ENCODE data around the gene NME4. TPM values are rescaled to one million over a fixed set of nuclear protein-coding genes. Genes with fewer than 3 reads are reported as not detected.

The NME4 gene
- total and polyA plus RNA-seq, 8 donors: 72.3 to 199 (median 158) TPM

DNA sequence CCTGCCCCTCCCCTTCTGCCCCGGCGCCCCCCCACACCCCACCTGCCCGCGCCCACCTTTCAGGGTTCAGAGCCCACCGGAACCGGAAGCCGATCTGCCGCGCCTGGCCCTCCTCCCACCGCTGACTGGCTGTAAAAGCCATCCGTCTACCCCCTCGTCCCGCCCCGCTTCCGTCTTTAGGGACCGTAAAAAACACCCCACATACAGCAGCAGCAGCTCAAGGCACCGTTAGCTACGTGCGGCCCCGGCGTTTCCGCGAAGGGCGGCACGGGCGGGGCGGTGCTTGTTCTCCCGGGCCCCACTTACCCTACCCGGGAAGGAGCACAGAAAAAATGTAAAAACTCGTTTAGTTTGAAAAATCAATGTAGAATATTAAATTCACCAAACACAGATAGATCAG lies 26.6 kb upstream of the NME4 start, which contains the start of gene MRPL28:
MRPL28 (minus strand) TSS at position 96 of the 400 bp plus-strand sequence. CDS start 320 bp downstream, outside the sequence.
- peaks cover 11 to 23% of the 10 kb centered on the region in 2 donors for H3K4me1 ChIP-seq
- H3K27ac ChIP-seq: peak within 1 kb of the TSS; percentile 39 to 75
- H3K27me3 ChIP-seq: no peaks in the 10 kb centered on the region
- intact Hi-C loops (cut with DNase I): no loop called here
- peaks cover 0 to 78% of the 10 kb centered on the region in 2 donors for H3K36me3 ChIP-seq
- TF ChIP-seq, protein P1, sequence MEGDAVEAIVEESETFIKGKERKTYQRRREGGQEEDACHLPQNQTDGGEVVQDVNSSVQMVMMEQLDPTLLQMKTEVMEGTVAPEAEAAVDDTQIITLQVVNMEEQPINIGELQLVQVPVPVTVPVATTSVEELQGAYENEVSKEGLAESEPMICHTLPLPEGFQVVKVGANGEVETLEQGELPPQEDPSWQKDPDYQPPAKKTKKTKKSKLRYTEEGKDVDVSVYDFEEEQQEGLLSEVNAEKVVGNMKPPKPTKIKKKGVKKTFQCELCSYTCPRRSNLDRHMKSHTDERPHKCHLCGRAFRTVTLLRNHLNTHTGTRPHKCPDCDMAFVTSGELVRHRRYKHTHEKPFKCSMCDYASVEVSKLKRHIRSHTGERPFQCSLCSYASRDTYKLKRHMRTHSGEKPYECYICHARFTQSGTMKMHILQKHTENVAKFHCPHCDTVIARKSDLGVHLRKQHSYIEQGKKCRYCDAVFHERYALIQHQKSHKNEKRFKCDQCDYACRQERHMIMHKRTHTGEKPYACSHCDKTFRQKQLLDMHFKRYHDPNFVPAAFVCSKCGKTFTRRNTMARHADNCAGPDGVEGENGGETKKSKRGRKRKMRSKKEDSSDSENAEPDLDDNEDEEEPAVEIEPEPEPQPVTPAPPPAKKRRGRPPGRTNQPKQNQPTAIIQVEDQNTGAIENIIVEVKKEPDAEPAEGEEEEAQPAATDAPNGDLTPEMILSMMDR (IDR thresholded peaks at IDR 0.05): no peak
- peak; percentile 96 for ATAC-seq
- no peaks in the 10 kb centered on the region for H3K9me3 ChIP-seq
- peak; percentile 91 to 96 (median 94) for DNase-seq
- H3K4me3 ChIP-seq: peak within 1 kb of the TSS; percentile 22 to 45

DNA sequence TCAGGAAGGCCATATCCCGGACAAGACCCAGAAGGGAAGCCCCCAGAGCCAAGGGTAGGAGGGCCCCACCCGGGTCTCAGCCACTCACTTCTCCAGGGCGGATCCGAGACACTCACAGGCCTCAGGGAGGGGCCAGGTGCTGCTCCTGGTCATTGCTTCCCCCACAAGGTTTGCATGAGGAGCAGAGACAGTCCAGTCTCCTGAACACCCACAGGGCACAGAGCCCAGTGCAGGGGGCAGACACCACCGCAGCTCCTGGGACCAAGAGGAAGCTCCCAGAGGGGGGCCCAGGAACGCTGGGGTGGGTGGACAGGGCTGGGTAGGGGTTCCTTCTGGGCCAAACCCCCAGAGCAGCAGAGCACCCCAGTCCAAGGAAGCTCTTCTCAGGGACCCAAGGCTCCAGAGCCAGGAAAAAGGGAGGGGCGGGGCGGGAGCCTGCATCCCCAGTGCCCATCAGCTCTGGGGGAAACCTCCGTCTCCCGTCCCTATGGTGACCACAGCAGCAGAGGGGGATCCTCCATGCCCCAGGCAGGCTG lies 26.0 kb upstream of the NME4 start:
- Histone ChIP-seq H3K9me3 (no peaks in the 10 kb centered on the region), H3K27ac (peak overlapping the region; percentile 39 to 75), H3K4me3 (peak overlapping the region in 1 of 2 donors; percentile 45), H3K4me1 (peaks cover 11 to 23% of the 10 kb centered on the region in 2 donors), H3K36me3 (peaks cover 0 to 81% of the 10 kb centered on the region in 2 donors), H3K27me3 (no peaks in the 10 kb centered on the region)
- ATAC-seq (peak; percentile 3), DNase-seq (no peak)
- intact Hi-C loops (cut with DNase I): no loop called here
- TF ChIP-seq, protein P1 (IDR thresholded peaks at IDR 0.05): no peak

DNA sequence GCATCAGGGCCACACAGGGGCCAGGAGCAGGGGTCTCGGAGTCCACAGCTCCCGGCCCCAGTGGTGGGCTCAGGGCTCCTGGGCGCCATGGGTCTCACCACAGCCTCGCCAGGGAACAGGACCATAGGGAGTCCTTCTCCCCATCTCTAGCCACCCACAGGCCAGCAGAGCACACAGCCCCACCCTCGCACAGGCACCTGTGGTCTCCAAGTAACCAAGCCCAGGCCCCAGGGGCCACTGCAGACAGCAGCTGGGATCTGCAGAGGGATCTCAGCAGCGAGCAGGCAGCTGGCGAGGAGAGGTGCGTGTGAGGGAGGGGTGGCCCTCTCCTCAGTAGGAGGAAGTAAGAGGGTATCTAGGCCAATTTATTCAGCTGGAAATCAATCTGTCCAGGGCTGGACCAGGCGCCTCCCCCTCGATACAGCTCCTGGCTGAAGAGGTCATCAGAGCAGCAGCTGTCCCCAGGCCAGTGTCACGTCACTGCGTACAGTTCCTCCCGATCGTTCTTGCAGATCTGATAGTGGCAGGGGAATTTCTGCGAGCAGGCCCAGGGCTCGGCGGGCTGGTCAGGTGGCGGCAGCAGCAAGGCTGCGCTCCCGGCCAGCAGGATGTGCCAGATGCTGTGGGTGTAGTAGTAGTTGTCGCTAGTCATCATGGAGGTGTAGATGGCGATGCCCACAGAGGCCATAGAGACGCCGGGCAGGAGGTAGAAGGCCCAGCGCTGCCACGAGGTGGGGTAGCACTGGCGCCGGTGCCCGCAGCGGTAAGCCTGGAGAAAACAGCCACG lies 25.3 kb upstream of the NME4 start:
- Histone ChIP-seq H3K27ac (peak overlapping the region in 1 of 2 donors; percentile 75), H3K36me3 (peaks cover 0 to 81% of the 10 kb centered on the region in 2 donors), H3K27me3 (no peaks in the 10 kb centered on the region), H3K9me3 (no peaks in the 10 kb centered on the region), H3K4me1 (peaks cover 11 to 23% of the 10 kb centered on the region in 2 donors), H3K4me3 (no peak overlapping the region)
- ATAC-seq (no peak), DNase-seq (no peak)
- TF ChIP-seq, protein P1 (IDR thresholded peaks at IDR 0.05): no peak
- intact Hi-C loops (cut with DNase I): no loop called here

DNA sequence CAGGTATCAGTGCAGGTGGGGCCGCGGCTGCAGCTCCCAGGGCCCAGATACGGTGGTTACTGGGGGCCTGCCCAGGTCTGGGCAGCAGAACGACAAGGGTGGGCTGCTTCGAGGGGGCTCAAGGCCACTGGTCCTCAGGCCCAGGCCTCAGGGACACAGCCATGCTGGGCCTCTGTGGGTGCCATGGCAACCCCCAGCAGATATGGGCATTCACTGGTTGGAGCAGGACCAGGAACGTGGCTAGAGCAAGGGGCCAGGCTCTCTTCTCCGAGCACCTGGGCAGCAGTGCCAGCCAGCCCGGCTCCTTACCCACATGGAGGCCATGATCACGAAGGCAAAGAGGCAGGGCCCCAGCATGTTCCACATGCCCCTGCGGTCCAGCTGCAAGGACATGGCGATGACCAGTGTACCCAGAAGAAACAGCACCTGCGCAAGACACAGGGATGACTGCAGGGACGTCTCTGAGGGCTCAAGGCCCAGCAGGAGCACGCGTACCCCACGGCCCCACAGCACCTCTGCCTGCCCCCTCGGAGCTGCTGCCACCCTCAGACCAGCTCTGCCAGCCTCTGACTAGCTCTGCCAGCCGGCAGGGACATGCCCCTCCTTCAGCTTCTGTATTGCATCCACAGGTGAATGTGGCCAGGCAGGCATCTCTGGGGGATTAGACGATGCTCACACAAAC lies 24.6 kb upstream of the NME4 start:
- H3K9me3 ChIP-seq: no peaks in the 10 kb centered on the region
- ATAC-seq (no peak), DNase-seq (no peak)
- intact Hi-C loops (cut with DNase I): no loop called here
- TF ChIP-seq, protein P1 (IDR thresholded peaks at IDR 0.05): no peak
- no peak overlapping the region for H3K27ac ChIP-seq
- no peak overlapping the region for H3K4me3 ChIP-seq
- no peaks in the 10 kb centered on the region for H3K27me3 ChIP-seq
- H3K36me3 ChIP-seq: peaks cover 0 to 81% of the 10 kb centered on the region in 2 donors
- peaks cover 11 to 23% of the 10 kb centered on the region in 2 donors for H3K4me1 ChIP-seq
